Measurements from ENCODE around the gene TNFRSF6B.

Gene TNFRSF6B

DNA sequence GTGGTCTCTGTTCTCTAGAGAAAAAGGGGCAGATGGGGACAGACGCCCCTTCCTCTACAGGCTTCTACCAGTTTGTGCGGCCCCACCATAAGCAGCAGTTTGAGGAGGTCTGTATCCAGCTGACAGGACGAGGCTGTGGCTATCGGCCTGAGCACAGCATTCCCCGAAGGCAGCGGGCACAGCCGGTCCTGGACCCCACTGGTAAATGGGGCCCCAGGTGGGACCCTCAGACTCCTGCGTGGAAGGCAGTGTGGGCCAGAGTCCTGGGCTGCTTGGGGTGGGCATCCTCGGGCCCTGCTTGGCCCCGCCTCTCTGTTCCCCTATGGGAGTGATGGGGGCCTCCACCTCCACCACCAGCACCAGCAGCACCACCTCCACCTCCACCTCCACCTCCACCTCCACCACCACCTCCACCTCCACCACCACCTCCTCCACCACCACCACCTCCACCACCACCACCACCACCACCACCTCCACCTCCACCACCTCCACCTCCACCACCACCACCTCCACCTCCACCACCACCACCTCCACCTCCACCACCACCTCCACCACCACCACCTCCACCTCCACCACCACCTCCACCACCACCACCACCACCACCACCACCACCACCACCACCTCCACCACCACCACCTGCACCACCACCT lies 3.2 kb upstream of the TNFRSF6B start:
- H3K9me3 ChIP-seq (ENCODE audit: control extremely low read depth in 1 of 5, control insufficient read depth in 4 of 5, insufficient read depth in 2 of 5, low read depth in 1 of 5, low read length in 4 of 5) = no peaks in the 10 kb centered on the region
- H3K4me1 ChIP-seq (ENCODE audit: control extremely low read depth in 1 of 4, control insufficient read depth in 4 of 4, insufficient read depth in 4 of 4, low read length in 3 of 4) = peaks cover 0 to 21% (median 19%) of the 10 kb centered on the region in 4 experiments
- ChIA-PET CTCF (no interaction called here), POLR2A (no interaction called here)
- no peak overlapping the region for H3K27ac ChIP-seq (ENCODE audit: insufficient read depth in 1 of 2, low read depth in 1 of 2, low read length in 2 of 2, poor library complexity in 1 of 2, severe bottlenecking in 2 of 2)
- peaks cover 0 to 28% (median 0%) of the 10 kb centered on the region in 4 experiments for H3K36me3 ChIP-seq (ENCODE audit: control insufficient read depth in 4 of 4, insufficient read depth in 4 of 4, low read length in 3 of 4)
- no peak for DNase-seq
- H3K27me3 ChIP-seq (replicated peaks in 2 of 5; ENCODE audit: control insufficient read depth in 4 of 5, insufficient read depth in 5 of 5, low read length in 4 of 5) = no peaks in the 10 kb centered on the region
- no peak overlapping the region for H3K4me3 ChIP-seq (ENCODE audit: control insufficient read depth in 1 of 7, extremely low read depth in 1 of 7, insufficient read depth in 4 of 7, low read depth in 2 of 7, low read length in 6 of 7)
- WGBS (ENCODE audit: insufficient coverage) = 100% methylated on average over 7 of the region's 10 CpGs

GRCh38 chr20:63693733-63694583 lies 2.5 kb upstream of the TNFRSF6B start:
- peaks cover 0 to 21% (median 19%) of the 10 kb centered on the region in 4 experiments for H3K4me1 ChIP-seq (ENCODE audit: control extremely low read depth in 1 of 4, control insufficient read depth in 4 of 4, insufficient read depth in 4 of 4, low read length in 3 of 4)
- H3K4me3 ChIP-seq (ENCODE audit: control insufficient read depth in 1 of 7, extremely low read depth in 1 of 7, insufficient read depth in 4 of 7, low read depth in 2 of 7, low read length in 6 of 7) = no peak overlapping the region
- H3K9me3 ChIP-seq (ENCODE audit: control extremely low read depth in 1 of 5, control insufficient read depth in 4 of 5, insufficient read depth in 2 of 5, low read depth in 1 of 5, low read length in 4 of 5) = no peaks in the 10 kb centered on the region
- no peaks in the 10 kb centered on the region for H3K27me3 ChIP-seq (replicated peaks in 2 of 5; ENCODE audit: control insufficient read depth in 4 of 5, insufficient read depth in 5 of 5, low read length in 4 of 5)
- no peak overlapping the region for H3K27ac ChIP-seq (ENCODE audit: insufficient read depth in 1 of 2, low read depth in 1 of 2, low read length in 2 of 2, poor library complexity in 1 of 2, severe bottlenecking in 2 of 2)
- POLR2A ChIA-PET = no interaction called here
- DNase-seq = peak in 2 of 3 donors; percentile 58 to 60
- WGBS (ENCODE audit: insufficient coverage) = 97% methylated on average over 21 of the region's 21 CpGs
- H3K36me3 ChIP-seq (ENCODE audit: control insufficient read depth in 4 of 4, insufficient read depth in 4 of 4, low read length in 3 of 4) = peaks cover 0 to 28% (median 0%) of the 10 kb centered on the region in 4 experiments
- CTCF ChIA-PET = no interaction called here

DNA sequence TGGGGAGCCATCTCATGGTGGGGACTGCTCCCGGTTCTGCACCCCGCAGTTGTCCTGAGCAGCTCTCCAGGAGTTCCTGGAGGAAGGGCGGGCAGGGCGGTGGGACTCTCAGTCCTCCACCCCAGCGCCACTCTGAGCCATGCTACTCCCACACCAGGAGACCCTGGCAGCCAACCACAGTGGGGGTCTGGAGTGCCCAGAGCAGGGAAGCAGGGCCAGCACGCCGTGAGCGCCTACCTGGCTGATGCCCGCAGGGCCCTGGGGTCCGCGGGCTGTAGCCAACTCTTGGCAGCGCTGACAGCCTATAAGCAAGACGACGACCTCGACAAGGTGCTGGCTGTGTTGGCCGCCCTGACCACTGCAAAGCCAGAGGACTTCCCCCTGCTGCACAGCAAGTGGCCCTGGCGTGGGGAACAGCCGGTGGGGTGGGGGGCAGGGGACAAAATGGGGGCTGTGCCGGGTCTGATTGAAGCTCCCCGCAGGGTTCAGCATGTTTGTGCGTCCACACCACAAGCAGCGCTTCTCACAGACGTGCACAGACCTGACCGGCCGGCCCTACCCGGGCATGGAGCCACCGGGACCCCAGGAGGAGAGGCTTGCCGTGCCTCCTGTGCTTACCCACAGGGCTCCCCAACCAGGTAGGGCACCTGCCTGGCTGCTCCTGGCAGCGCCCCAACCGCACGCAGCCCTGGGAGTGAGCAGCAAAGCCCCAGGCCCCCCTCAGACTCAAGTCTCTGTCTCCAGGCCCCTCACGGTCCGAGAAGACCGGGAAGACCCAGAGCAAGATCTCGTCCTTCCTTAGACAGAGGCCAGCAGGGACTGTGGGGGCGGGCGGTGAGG lies 1.6 kb upstream of the TNFRSF6B start:
- H3K27me3 ChIP-seq (replicated peaks in 2 of 5; ENCODE audit: control insufficient read depth in 4 of 5, insufficient read depth in 5 of 5, low read length in 4 of 5) = no peaks in the 10 kb centered on the region
- peaks cover 0 to 21% (median 19%) of the 10 kb centered on the region in 4 experiments for H3K4me1 ChIP-seq (ENCODE audit: control extremely low read depth in 1 of 4, control insufficient read depth in 4 of 4, insufficient read depth in 4 of 4, low read length in 3 of 4)
- 96% methylated on average over 33 of the region's 37 CpGs for WGBS (ENCODE audit: insufficient coverage)
- peaks cover 0 to 28% (median 0%) of the 10 kb centered on the region in 4 experiments for H3K36me3 ChIP-seq (ENCODE audit: control insufficient read depth in 4 of 4, insufficient read depth in 4 of 4, low read length in 3 of 4)
- H3K27ac ChIP-seq (ENCODE audit: insufficient read depth in 1 of 2, low read depth in 1 of 2, low read length in 2 of 2, poor library complexity in 1 of 2, severe bottlenecking in 2 of 2) = no peak overlapping the region
- no peak overlapping the region for H3K4me3 ChIP-seq (ENCODE audit: control insufficient read depth in 1 of 7, extremely low read depth in 1 of 7, insufficient read depth in 4 of 7, low read depth in 2 of 7, low read length in 6 of 7)
- no peaks in the 10 kb centered on the region for H3K9me3 ChIP-seq (ENCODE audit: control extremely low read depth in 1 of 5, control insufficient read depth in 4 of 5, insufficient read depth in 2 of 5, low read depth in 1 of 5, low read length in 4 of 5)
- ChIA-PET CTCF (interaction anchor here (1.4 kb wide), 1 partner anchor 124 kb away, joined by 3 read pairs; no protein-coding TSS in a partner anchor), POLR2A (no interaction called here)
- DNase-seq = no peak

- 79% methylated on average over 19 of the region's 25 CpGs for WGBS (ENCODE audit: insufficient coverage)
- Histone ChIP-seq H3K36me3 (ENCODE audit: control insufficient read depth in 4 of 4, insufficient read depth in 4 of 4, low read length in 3 of 4) (peaks cover 0 to 28% (median 3%) of the 10 kb centered on the region in 4 experiments), H3K27ac (ENCODE audit: insufficient read depth in 1 of 2, low read depth in 1 of 2, low read length in 2 of 2, poor library complexity in 1 of 2, severe bottlenecking in 2 of 2) (no peak overlapping the region), H3K4me3 (ENCODE audit: control insufficient read depth in 1 of 7, extremely low read depth in 1 of 7, insufficient read depth in 4 of 7, low read depth in 2 of 7, low read length in 6 of 7) (peak overlapping the region in 3 of 7 experiments; percentile 64 to 78 (median 65)), H3K4me1 (ENCODE audit: control extremely low read depth in 1 of 4, control insufficient read depth in 4 of 4, insufficient read depth in 4 of 4, low read length in 3 of 4) (peaks cover 0 to 21% (median 19%) of the 10 kb centered on the region in 4 experiments), H3K9me3 (ENCODE audit: control extremely low read depth in 1 of 5, control insufficient read depth in 4 of 5, insufficient read depth in 2 of 5, low read depth in 1 of 5, low read length in 4 of 5) (no peaks in the 10 kb centered on the region), H3K27me3 (replicated peaks in 2 of 5; ENCODE audit: control insufficient read depth in 4 of 5, insufficient read depth in 5 of 5, low read length in 4 of 5) (no peaks in the 10 kb centered on the region)
- ChIA-PET CTCF (interaction anchor here (0.6 to 1.4 kb wide), 2 partner anchors 123 to 171 kb away, joined by 3 read pairs; no protein-coding TSS in a partner anchor), POLR2A (interaction anchor here (1.0 kb wide), 1 partner anchor 13 kb away, joined by 3 read pairs; no protein-coding TSS in a partner anchor)
- DNase-seq = no peak
These were observed 787 bp upstream of the TNFRSF6B start for GRCh38 chr20:63695424-63696305.

DNA sequence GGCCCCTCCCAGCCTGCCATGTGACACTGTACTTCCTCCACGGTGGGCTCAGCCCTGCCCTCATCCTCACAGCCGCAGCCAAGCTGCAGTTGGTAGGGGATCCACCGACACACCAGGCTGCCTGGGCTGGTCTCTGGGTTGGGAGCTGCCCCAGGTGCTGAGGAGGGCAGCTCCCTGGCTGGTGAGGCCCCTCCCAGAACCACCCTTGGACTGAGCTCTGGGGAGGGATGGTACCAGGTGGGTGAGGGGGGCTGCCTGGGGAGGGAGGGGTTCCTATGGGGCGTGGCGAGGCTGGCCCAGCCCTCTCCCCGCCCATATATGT lies 185 bp upstream of the TNFRSF6B start:
- CTCF ChIA-PET = interaction anchor here (1.4 kb wide), 1 partner anchor 122 kb away, joined by 3 read pairs; no protein-coding TSS in a partner anchor
- POLR2A ChIA-PET = interaction anchor here (1.0 kb wide), 1 partner anchor 13 kb away, joined by 3 read pairs; no protein-coding TSS in a partner anchor
- Histone ChIP-seq H3K27ac (ENCODE audit: insufficient read depth in 1 of 2, low read depth in 1 of 2, low read length in 2 of 2, poor library complexity in 1 of 2, severe bottlenecking in 2 of 2) (no peak overlapping the region), H3K9me3 (ENCODE audit: control extremely low read depth in 1 of 5, control insufficient read depth in 4 of 5, insufficient read depth in 2 of 5, low read depth in 1 of 5, low read length in 4 of 5) (no peaks in the 10 kb centered on the region), H3K4me1 (ENCODE audit: control extremely low read depth in 1 of 4, control insufficient read depth in 4 of 4, insufficient read depth in 4 of 4, low read length in 3 of 4) (peaks cover 0 to 21% (median 19%) of the 10 kb centered on the region in 4 experiments), H3K27me3 (replicated peaks in 2 of 5; ENCODE audit: control insufficient read depth in 4 of 5, insufficient read depth in 5 of 5, low read length in 4 of 5) (no peaks in the 10 kb centered on the region), H3K4me3 (ENCODE audit: control insufficient read depth in 1 of 7, extremely low read depth in 1 of 7, insufficient read depth in 4 of 7, low read depth in 2 of 7, low read length in 6 of 7) (peak overlapping the region in 5 of 7 experiments; percentile 47 to 78 (median 64)), H3K36me3 (ENCODE audit: control insufficient read depth in 4 of 4, insufficient read depth in 4 of 4, low read length in 3 of 4) (peaks cover 0 to 28% (median 3%) of the 10 kb centered on the region in 4 experiments)
- 0% methylated on average over 1 of the region's 6 CpGs for WGBS (ENCODE audit: insufficient coverage)
- peak; percentile 69 to 95 (median 94) for DNase-seq

- Histone ChIP-seq H3K36me3 (ENCODE audit: control insufficient read depth in 4 of 4, insufficient read depth in 4 of 4, low read length in 3 of 4) (peaks cover 0 to 23% (median 3%) of the 10 kb centered on the region in 4 experiments), H3K27ac (ENCODE audit: insufficient read depth in 1 of 2, low read depth in 1 of 2, low read length in 2 of 2, poor library complexity in 1 of 2, severe bottlenecking in 2 of 2) (no peak overlapping the region), H3K4me3 (ENCODE audit: control insufficient read depth in 1 of 7, extremely low read depth in 1 of 7, insufficient read depth in 4 of 7, low read depth in 2 of 7, low read length in 6 of 7) (peak overlapping the region in 4 of 7 experiments; percentile 53 to 78 (median 64)), H3K27me3 (replicated peaks in 2 of 5; ENCODE audit: control insufficient read depth in 4 of 5, insufficient read depth in 5 of 5, low read length in 4 of 5) (no peaks in the 10 kb centered on the region), H3K4me1 (ENCODE audit: control extremely low read depth in 1 of 4, control insufficient read depth in 4 of 4, insufficient read depth in 4 of 4, low read length in 3 of 4) (peaks cover 0 to 21% (median 19%) of the 10 kb centered on the region in 4 experiments), H3K9me3 (ENCODE audit: control extremely low read depth in 1 of 5, control insufficient read depth in 4 of 5, insufficient read depth in 2 of 5, low read depth in 1 of 5, low read length in 4 of 5) (no peaks in the 10 kb centered on the region)
- 69% methylated on average over 6 of the region's 7 CpGs for WGBS (ENCODE audit: insufficient coverage)
- CTCF ChIA-PET = interaction anchor here (0.6 kb wide), 1 partner anchor 174 kb away, joined by 3 read pairs; no protein-coding TSS in a partner anchor
- peak in 2 of 3 donors; percentile 54 to 78 for DNase-seq
- POLR2A ChIA-PET = interaction anchor here (0.6 kb wide), 1 partner anchor 9 kb away, joined by 3 read pairs; no protein-coding TSS in a partner anchor
These were observed 960 bp downstream of the TNFRSF6B start for GRCh38 chr20:63697357-63697867.

Measured in common myeloid progenitor, CD34-positive (primary cell).